HL-60 (cell line): Measurements from ENCODE around the gene AHRR.

Source experiments
- DNase-seq, 2 experiments: peaks; one replicate each; pipeline ENCODE4 v3.0.0-alpha.2; 2010 to 2020; ENCODE audit warnings: low read depth in 1 of 2, low spot score in 1 of 2
- H3K27ac ChIP-seq: fragments of 250-450 bp; sonication (Bioruptor Pico); replicated peaks from 2 replicates; pipeline ENCODE4 v1.5.1; 2020; ENCODE audit warnings: mild to moderate bottlenecking, moderate library complexity
- H3K27me3 ChIP-seq: fragments of 250-450 bp; sonication (Bioruptor Pico); 2 replicates; pipeline ENCODE4 v1.5.1; 2021; ENCODE audit warnings: mild to moderate bottlenecking, moderate library complexity; ENCODE audit not compliant: insufficient read depth, poor library complexity, severe bottlenecking
- H3K4me3 ChIP-seq: replicated peaks from 2 replicates; pipeline ENCODE4 v1.5.1; 2011; ENCODE audit warnings: mild to moderate bottlenecking, control low read depth, low read length; ENCODE audit not compliant: insufficient read depth
- CTCF ChIP-seq: IDR thresholded peaks from one replicate; pipeline ENCODE4 v1.5.1; 2011; ENCODE audit warnings: low read length, control low read depth, inconsistent platforms; ENCODE audit not compliant: insufficient read depth
- GABPA ChIP-seq: IDR thresholded peaks from 2 replicates; pipeline ENCODE4 v1.6.1; 2012; ENCODE audit warnings: low read depth
- POLR2AphosphoS5 ChIP-seq: IDR thresholded peaks from 2 replicates; pipeline ENCODE4 v1.6.1; 2012; ENCODE audit warnings: low read depth
- REST ChIP-seq: IDR thresholded peaks from 2 replicates; pipeline ENCODE4 v1.6.1; 2012; ENCODE audit warnings: low read depth; ENCODE audit not compliant: insufficient replicate concordance
- SPI1 ChIP-seq: IDR thresholded peaks from 2 replicates; pipeline ENCODE4 v1.6.1; 2012; ENCODE audit warnings: low read depth, mild to moderate bottlenecking, borderline replicate concordance

AHRR gene

GRCh38 chr5:423626-424261, 102.2 kb downstream of the AHRR start:
- no peak overlapping the region for H3K4me3 ChIP-seq
- no peak for TF ChIP-seq REST
- TF ChIP-seq SPI1, result no peak
- no peak; the same call in 1 of the 2 replicates for TF ChIP-seq POLR2AphosphoS5
- TF ChIP-seq GABPA, result no peak
- TF ChIP-seq CTCF, result no peak
- DNase-seq, result no peak
- peak overlapping the region; percentile 60; the same call in 1 of the 2 replicates for H3K27ac ChIP-seq
- H3K27me3 ChIP-seq, result no peaks in the 10 kb centered on the region

- Histone ChIP-seq H3K27me3 (no peaks in the 10 kb centered on the region), H3K27ac (peak overlapping the region; percentile 66), H3K4me3 (no peak overlapping the region)
- no peak for DNase-seq
- TF ChIP-seq REST, result no peak
- no peak for TF ChIP-seq GABPA
- no peak for TF ChIP-seq POLR2AphosphoS5
- peak; percentile 78 for TF ChIP-seq SPI1
- no peak for TF ChIP-seq CTCF
Measured at GRCh38 chr5:424301-425110, 103.0 kb downstream of the AHRR start.

- H3K27me3 ChIP-seq, result no peaks in the 10 kb centered on the region
- no peak for DNase-seq
Measured at GRCh38 chr5:425714-426113, 104.2 kb downstream of the AHRR start.

More at GRCh38 chr5:425714-426113, 104.2 kb downstream of the AHRR start:
- peak overlapping the region; percentile 28; the same call in 1 of the 2 replicates for H3K27ac ChIP-seq
- TF ChIP-seq CTCF (no peak), SPI1 (no peak), POLR2AphosphoS5 (no peak), REST (no peak), GABPA (no peak)
- no peak overlapping the region for H3K4me3 ChIP-seq
